Choroid plexus epithelial cell (primary cell): ENCODE data around the gene CLSTN1.
"Not testable (repeated sequence)": the region's sequence is repeated elsewhere in the genome, so short reads cannot be mapped to it uniquely, and the experiment has no call there.

Experiments used
- DNase-seq: peaks from one replicate; pipeline ENCODE4 v3.0.0-alpha.2; 2010; ENCODE audit warnings: low read depth
- H3K4me3 ChIP-seq: 2 replicates; pipeline ENCODE4 v1.5.1; 2011; ENCODE audit warnings: low read depth, mild to moderate bottlenecking, control low read depth, low read length, moderate library complexity
- CTCF ChIP-seq: conservative IDR thresholded peaks from 2 replicates; pipeline ENCODE4 v1.5.1; 2011; ENCODE audit warnings: low read depth, mild to moderate bottlenecking, control low read depth, inconsistent platforms, low read length, moderate library complexity

The CLSTN1 gene

GRCh38 chr1:9717193-9718005 lies 106.4 kb downstream of the CLSTN1 start:
- TF ChIP-seq CTCF: no peak
- DNase-seq: peak; percentile 81
- peak overlapping the region; percentile 13 for H3K4me3 ChIP-seq

GRCh38 chr1:9716404-9717192 lies 107.2 kb downstream of the CLSTN1 start:
- DNase-seq: no peak
- TF ChIP-seq CTCF: no peak
- peak overlapping the region; percentile 2 for H3K4me3 ChIP-seq

- no peak for DNase-seq
- TF ChIP-seq CTCF: no peak
- H3K4me3 ChIP-seq: no peak overlapping the region
These were observed 108.1 kb downstream of the CLSTN1 start for GRCh38 chr1:9715536-9716226.

GRCh38 chr1:9714257-9714718 lies 109.5 kb downstream of the CLSTN1 start:
- H3K4me3 ChIP-seq: no peak overlapping the region
- no peak for DNase-seq
- TF ChIP-seq CTCF: no peak

- not testable (repeated sequence) for H3K4me3 ChIP-seq, DNase-seq
These were observed 111.0 kb downstream of the CLSTN1 start for GRCh38 chr1:9712767-9713166.

- no peak overlapping the region for H3K4me3 ChIP-seq
- DNase-seq: no peak
- no peak for TF ChIP-seq CTCF
These were observed 112.2 kb downstream of the CLSTN1 start for GRCh38 chr1:9711466-9712020.

GRCh38 chr1:9710037-9710436 lies 113.7 kb downstream of the CLSTN1 start:
- no peak for DNase-seq
- H3K4me3 ChIP-seq: no peak overlapping the region
- TF ChIP-seq CTCF: no peak
